ENCODE measurements around the gene DEAF1.

GRCh38 chr11:733072-733471 is 38.0 kb upstream of the DEAF1 start:
- TF ChIP-seq CTCF (conservative IDR thresholded peaks at IDR 0.05 in 1 of 2, IDR thresholded peaks at IDR 0.05 in 1 of 2; ENCODE audit: low read depth in 1 of 2, low read length in 2 of 2) (no peak), EZH2 (IDR thresholded peaks at IDR 0.05; ENCODE audit: low read length, missing control alignments) (no peak)

Data from fibroblast of lung (primary cell).